ENCODE results near the gene MRPS10.
"Not testable (repeated sequence)": the region's sequence is repeated elsewhere in the genome, so short reads cannot be mapped to it uniquely, and the experiment has no call there.

MRPS10 gene

GRCh38 chr6:42203183-42203582 lies 14.5 kb downstream of the MRPS10 start:
- no peak for DNase-seq

GRCh38 chr6:42202131-42202915 lies 15.3 kb downstream of the MRPS10 start:
- DNase-seq, result not testable (repeated sequence)

GRCh38 chr6:42201382-42201781 lies 16.3 kb downstream of the MRPS10 start:
- no peak for DNase-seq

GRCh38 chr6:42200035-42200434 lies 17.6 kb downstream of the MRPS10 start:
- DNase-seq, result no peak

GRCh38 chr6:42199106-42199981 lies 18.3 kb downstream of the MRPS10 start:
- DNase-seq, result no peak

GRCh38 chr6:42197555-42198362 lies 19.9 kb downstream of the MRPS10 start:
- DNase-seq, result peak; percentile 39

GRCh38 chr6:42195415-42195814 lies 22.2 kb downstream of the MRPS10 start:
- DNase-seq, result no peak

- no peak for DNase-seq
Observed at GRCh38 chr6:42194056-42194455, 23.6 kb downstream of the MRPS10 start.

- DNase-seq, result no peak
Observed at GRCh38 chr6:42193491-42193894, 24.2 kb downstream of the MRPS10 start.

GRCh38 chr6:42192385-42192784 lies 25.3 kb downstream of the MRPS10 start:
- not testable (repeated sequence) for DNase-seq

GRCh38 chr6:42190554-42191183 lies 27.0 kb downstream of the MRPS10 start:
- DNase-seq, result no peak

GRCh38 chr6:42188406-42188805 lies 29.3 kb downstream of the MRPS10 start:
- no peak for DNase-seq

GRCh38 chr6:42185597-42185996 lies 32.1 kb downstream of the MRPS10 start:
- DNase-seq, result no peak

- DNase-seq, result no peak
Observed at GRCh38 chr6:42184475-42184874, 33.2 kb downstream of the MRPS10 start.

- no peak for DNase-seq
Observed at GRCh38 chr6:42182101-42182500, 35.6 kb downstream of the MRPS10 start.

GRCh38 chr6:42179945-42180313 lies 37.7 kb downstream of the MRPS10 start:
- DNase-seq, result peak; percentile 39

- no peak for DNase-seq
Observed at GRCh38 chr6:42179261-42179944, 38.3 kb downstream of the MRPS10 start.

GRCh38 chr6:42177514-42178364 lies 39.9 kb downstream of the MRPS10 start:
- DNase-seq, result peak; percentile 32

GRCh38 chr6:42176981-42177380 lies 40.7 kb downstream of the MRPS10 start:
- no peak for DNase-seq

GRCh38 chr6:42175860-42176259 lies 41.8 kb downstream of the MRPS10 start:
- peak; percentile 12 for DNase-seq

- DNase-seq, result no peak
Observed at GRCh38 chr6:42173101-42173500, 44.6 kb downstream of the MRPS10 start, which contains the start of gene GUCA1A. Gene GUCA1A, plus strand, starts transcription at chr6:42173364. Its CDS starts 250 bp downstream, at chr6:42173614.
